ENCODE data around the gene ZBTB44.
A peak's percentile ranks its signal among the peaks of the same experiment; 100 is the strongest.

Gene ZBTB44

DNA sequence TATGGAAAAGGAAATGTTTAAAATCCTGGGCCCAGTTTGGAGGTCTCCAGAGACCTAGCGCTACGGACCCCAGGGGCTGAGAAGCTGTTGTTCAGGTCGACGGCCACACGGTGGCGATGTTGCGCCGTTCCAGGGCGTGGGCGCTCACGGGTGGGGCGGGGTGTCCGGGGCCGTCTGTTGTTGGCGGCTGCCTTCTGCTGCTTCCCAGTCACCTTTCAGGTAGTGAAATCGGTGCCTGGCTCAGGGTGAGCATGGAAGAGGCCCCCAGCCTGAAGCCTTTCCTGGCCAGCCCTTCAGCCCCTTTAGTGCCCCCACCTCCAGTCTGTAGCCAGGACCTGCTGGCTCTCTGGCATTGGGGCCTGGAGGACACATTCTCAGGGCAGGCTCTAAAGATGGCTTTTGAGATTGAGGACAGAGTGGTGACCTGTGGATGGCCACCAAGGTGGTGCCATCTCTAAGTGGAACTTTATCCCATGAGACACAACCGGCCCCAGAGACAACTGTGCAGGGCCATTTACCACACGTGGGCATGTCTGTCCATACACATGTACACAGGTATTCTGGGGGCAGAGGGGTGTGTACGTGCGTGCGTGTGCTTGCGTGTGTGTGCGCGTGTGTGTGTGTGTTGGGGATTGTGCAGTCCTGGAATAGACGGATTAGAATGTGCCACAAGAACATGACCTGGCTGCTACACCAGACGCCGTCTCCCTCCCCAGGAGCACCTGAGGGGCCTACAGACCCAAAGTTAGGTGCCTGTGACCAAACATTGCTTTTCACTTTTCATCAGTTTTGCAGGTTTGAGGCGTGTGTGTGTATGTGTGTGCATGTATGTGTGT, 101.4 kb downstream of the ZBTB44 start:
- DNase-seq, result peak; percentile 3

DNA sequence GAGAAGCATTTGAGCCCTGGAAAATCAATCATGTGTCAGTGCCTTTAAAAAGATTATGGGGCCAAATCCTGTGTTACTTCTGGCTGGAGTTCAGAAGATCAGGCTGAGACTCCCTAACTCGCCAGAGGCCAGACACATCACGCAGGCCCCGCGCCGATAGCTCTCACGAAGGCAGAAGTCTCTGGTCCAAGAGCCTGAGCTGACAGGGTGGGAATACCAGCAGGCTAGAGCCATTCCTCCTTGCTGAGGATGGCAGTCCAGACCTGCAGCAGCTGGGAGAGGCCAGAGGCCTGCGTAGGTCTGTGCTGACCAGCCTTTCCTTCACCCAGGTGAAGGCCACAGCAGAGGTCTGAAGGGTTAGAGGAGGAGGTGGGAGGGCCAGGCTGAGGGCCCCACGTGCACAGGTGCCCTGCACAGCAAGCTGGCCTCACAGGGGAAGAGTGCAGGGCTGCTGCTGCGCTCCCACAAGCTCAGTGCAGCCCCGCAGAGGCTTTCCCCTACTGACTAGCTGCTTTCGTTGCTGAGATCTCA, 102.2 kb downstream of the ZBTB44 start:
- DNase-seq, result no peak

DNA sequence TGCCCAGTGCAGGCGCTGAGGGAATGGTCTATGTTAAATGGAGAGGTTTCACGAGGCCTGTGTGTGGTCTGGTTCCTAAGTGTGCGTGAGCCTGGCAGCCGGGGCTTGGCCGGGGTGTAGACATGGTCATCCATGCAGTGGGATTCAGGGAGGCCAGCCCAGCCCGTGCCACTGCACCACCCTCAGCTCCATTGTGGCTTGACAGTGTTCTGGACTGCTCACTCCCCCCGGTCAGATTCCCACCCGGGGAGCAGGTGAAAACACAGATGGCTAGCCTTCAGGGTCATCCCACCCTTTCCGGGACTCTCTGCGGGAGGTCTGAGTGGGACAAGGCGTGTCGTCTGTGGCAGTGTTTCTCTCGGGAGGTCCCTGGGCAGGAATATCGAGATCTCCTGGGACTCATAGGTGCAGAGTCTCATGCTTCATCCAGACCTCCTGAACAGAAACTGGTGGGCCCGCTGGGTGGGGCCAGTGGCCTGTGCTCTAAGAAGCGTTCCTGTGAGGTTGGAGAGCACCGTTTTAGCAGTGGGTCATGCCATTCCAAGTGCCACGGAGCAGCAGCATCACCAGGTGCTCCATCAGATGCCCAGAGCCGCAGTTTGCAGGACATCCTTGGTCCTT, 102.8 kb downstream of the ZBTB44 start:
- DNase-seq, result no peak

DNA sequence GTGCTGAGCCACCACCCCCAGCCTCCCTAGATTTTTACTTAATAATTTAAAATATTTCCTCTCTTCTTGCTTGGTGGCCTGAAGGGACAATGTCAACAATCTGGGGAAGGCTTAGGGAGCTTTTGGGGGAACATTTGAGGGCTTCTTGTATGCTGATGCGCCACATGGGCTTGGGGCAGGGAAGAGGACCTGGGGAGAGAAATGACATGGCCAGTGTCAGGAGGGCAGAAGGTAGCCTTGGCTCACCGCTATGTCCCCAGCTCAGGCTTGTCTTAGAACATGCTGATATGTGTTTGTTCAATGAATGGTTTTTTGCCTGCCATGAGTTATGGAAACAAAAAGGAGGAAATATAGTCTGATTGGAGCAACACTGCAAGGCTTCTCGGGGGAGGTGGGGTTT, 103.6 kb downstream of the ZBTB44 start:
- no peak for DNase-seq

DNA sequence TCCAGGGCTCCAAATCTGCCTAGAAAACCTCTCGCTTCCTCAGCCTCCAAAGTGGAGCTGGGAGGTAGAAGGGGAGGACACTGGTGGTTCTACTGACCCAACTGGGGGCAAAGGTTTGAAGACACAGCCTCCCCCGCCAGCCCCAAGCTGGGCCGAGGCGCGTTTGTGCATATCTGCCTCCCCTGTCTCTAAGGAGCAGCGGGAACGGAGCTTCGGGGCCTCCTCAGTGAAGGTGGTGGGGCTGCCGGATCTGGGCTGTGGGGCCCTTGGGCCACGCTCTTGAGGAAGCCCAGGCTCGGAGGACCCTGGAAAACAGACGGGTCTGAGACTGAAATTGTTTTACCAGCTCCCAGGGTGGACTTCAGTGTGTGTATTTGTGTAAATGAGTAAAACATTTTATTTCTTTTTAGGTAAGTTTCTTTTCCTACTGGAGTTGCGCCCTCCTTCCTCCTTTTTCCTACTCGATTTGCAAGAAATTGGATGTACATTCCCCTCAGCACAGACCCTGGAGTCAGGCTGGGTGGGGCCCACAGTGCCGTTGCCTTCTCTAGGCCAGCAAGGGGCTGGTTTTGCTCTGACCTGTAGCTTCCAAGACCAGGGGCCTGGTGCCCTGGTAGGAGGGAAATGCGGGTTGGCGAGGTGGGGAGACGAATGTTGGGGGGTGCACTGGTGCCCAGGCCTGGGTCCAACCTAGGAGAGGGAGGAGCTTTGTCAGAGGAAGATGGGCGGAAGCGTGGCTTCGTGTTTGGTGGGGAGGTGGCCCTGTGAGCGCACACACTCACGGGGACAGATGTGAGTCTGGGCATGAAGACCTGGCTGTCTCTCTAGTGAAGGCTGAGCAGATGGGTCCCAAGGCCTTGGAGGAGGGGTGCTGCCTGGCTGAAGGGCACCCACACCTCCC, 104.5 kb downstream of the ZBTB44 start:
- DNase-seq, result no peak

DNA sequence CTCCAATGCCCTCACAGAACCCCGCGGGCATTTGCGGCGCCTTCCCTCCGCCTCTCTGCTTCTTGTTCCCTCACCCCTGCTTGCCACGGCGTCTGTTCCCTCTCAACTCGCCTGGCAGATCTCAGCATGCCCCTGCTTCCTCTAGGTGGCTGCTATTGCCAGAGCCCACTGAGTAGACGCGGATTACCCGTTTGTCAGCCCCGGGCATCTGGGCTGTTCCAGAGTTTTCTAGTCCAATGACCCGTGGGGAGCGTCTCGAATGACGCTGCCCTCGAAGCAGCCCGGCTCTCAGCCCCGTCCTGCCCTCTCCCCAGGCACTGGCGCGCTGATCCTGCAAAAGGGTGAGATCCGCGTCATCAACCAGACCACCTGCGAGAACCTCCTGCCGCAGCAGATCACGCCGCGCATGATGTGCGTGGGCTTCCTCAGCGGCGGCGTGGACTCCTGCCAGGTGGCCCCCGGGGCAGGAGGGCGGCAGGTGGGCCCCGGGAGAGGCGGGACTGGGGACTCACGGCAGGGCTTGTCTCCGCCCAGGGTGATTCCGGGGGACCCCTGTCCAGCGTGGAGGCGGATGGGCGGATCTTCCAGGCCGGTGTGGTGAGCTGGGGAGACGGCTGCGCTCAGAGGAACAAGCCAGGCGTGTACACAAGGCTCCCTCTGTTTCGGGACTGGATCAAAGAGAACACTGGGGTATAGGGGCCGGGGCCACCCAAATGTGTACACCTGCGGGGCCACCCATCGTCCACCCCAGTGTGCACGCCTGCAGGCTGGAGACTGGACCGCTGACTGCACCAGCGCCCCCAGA, 105.4 kb downstream of the ZBTB44 start:
- DNase-seq, result no peak

DNA sequence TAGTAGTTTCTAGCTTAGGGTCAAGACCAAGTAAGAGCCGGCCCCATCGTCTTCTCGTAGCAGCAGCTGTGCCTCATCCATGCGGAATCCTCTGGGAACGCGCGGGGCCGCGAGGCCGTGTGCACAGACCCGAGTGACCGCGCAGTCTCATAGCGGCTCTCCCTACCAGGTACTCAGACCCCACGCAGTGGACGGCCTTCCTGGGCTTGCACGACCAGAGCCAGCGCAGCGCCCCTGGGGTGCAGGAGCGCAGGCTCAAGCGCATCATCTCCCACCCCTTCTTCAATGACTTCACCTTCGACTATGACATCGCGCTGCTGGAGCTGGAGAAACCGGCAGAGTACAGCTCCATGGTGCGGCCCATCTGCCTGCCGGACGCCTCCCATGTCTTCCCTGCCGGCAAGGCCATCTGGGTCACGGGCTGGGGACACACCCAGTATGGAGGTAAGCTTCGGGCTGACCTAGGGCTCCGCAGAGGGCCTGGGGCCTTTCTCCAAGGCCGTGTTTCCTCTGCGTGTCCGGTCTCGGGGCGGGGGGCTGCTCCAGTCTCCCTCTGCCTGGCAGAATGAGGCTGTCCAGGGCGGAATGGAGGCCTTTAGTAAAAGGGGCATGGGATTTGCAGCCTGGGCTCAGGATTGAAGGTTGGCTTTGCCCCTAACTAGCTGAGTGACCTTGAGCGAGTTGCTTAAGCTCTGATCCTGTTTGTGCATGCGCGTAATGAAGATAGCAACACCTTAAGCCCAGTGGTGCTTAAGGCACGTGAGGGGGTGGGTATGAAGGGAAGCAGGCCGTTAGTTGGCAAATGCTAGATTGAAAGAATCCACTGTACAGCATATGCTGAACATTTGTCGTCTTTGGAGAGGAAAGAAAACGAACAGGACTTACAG, 106.2 kb downstream of the ZBTB44 start:
- no peak for DNase-seq

DNA sequence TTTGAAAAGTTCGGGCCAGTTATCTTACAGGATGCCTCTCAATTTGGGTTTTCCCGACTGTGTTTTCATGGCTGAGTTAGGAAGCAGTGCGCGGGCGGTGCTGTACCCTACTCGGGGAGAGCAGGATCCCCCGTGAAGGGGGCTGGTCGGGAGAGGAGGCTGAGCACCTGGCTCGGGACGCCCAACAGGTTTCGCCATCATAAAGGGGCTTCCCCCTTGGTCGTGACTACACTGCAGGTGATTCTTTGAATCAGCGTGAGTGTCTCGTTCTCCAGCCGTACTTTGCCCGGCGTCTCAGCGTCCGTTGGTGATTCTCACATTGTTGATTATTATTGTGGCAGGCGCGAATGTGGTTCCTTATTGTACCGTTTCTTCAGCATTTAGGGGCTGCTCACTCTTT, 108.6 kb downstream of the ZBTB44 start:
- no peak for DNase-seq

DNA sequence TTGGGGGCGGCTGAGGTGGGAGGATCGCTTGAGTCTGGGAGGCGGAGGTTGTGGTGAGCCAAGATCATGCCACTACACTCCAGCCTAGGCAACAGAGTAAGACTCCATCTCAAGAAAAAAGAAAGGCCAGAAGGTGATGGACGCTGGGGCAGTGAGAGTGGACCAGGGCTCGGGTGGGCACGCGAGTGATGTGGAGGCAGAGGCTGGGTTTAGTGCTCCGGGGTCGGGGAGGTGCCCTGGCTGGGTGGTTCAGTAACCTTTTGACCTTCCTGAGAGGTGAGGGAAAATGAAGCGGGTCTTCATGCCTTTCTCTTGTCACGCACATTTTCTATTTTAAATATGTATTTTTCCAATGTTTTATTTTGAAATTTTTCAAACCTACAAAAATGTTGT, 110.0 kb downstream of the ZBTB44 start:
- DNase-seq, result no peak

DNA sequence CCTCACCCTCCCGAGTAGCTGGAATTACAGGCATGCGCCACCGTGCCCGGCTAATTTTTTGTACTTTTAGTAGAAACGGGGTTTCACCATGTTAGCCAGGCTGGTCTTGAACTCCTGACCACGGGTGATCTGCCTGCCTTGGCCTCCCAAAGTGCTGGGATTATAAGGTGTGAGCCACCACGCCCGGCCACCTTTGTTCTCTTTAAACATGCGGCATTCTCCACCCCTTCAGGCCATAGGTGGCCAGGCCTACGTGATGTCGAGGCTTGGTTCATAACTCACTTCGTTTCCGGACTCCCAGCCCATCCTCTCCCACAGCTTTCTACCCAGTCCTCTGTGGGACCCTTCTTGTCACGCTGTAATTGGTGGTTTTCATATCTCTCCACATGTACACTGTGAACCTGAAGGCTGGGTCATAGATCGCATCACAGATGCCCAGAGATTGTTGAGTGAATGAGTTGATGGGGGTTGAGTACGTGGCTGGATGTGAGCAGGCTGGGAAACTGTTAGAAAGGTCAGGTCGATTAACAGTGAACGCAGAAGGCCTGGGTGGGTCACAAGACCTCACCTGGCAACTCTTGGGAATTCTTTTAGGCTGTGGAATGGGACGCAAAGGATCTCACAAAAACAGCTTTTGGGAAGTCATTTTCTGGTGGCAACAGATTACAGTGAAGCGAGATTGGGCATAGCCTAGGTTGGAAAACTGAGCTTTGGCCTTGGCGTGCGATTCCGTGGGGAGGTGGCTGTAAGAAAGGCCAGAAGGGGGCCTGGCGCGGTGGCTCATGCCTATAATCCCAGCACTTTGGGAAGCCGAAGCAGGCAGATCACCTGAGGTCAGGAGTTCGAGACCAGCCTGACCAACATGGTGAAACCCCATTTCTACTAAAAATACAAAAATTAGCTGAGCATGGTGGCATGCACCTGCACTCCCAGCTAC, 110.7 kb downstream of the ZBTB44 start:
- DNase-seq, result no peak

DNA sequence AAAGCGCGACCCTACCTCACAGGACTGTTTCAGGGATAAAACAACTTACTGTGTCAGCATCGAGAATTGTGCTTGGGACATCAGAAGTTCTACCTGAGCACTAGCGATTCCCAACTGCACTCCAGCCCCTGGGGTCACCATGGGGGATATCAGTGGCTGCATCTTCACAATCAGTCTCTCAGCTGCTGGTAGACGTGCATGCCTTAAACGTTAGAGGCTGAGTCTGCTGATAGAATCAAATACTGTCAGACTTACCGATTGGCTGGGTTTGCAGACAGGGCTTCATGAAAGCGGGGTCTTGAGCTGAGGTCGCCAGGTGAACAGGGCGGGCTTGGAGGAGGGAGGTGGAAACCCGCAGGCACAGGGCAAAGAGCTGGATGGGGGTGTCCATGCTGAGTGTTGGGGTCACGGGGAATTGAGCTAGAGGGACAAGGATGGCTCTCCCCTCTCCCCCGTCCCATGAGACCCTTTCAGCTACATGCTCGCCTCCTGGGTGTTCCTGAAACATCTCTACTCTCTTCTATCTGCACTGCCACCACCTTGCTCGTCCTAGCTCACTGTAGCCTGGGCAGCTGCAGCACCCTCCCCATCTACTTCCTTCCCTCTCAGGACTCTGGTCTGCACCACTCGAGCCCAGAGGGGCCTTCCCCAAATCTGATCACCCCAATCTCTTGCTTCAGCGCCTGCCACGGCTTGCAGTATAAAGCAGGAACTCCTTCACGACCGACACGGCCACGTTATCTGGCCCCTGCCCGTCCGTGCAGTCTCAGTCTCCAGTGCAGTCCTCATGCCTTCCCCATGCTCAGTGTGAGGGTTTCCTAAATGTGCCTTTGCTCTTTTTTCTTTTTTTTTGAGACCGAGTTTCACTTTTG, 111.7 kb downstream of the ZBTB44 start:
- DNase-seq, result no peak

DNA sequence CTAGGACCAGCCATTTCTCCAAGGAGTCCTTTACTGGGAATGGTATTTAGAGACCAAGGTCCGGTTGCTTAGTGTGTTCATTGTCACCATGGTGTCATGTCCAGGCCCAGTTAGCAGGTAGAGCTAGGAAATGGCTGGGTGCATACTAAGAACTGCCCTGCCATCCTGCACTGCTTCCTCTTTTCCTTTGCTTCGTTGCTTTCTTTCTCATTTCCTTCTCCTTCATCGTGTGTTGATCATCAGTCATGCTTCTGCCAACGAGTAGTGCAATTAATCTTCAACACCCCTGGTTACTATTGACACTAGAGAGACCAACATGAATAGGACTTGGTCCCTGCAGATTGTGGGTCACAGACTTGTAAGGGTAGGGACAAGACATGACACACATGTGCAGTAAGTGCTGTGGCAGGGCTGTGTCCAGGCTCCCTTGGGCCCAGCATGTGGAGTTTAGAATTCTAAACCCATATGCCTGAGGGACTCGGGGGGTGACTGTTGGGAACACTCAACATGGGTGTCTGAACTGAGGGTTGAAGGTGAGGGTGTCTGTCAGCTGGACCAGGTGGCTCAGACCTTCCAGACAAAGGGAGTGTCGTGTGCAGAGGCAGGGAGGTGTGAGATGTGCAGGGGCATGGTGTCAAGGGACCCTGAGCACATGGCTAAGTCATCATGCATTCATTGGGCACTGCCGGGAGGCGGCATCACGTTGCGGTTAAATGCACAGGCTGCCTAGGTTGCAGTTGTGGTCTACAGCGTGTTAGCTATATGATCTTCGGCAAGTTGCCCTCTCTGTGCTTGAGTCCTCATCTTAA, 112.5 kb downstream of the ZBTB44 start:
- no peak for DNase-seq

DNA sequence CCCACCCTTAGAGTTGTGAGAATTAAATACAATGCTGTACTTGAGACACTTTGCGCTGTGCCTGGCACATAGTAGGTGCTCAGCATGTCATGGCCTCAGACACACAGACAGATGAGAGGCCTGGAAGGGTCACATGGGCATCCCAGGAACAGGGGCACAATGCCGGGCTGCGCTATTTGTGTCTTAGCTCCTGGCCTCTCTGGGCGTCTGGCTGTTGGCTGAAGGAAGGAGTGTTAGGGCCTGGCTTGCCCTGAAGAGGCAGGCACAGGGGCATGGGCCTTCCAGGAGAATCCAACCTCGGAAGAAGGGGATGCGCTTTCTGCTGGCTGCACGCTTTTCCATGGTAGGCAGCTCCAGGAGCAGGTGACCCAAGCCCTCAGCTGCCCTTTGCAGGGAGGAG, 113.7 kb downstream of the ZBTB44 start:
- DNase-seq, result no peak

DNA sequence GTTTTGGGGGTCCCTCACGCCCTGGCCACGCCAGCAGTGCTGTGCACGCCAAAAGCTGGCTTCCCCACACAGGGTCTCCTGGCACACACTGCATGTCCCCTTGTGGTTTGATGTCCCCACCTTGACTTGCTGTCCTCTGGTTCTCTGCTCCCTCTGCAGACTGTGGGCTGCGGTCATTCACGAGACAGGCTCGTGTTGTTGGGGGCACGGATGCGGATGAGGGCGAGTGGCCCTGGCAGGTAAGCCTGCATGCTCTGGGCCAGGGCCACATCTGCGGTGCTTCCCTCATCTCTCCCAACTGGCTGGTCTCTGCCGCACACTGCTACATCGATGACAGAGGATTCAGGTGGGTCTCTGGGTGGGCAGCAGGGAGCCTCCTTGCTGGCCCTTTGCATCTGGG, 114.9 kb downstream of the ZBTB44 start:
- no peak for DNase-seq

DNA sequence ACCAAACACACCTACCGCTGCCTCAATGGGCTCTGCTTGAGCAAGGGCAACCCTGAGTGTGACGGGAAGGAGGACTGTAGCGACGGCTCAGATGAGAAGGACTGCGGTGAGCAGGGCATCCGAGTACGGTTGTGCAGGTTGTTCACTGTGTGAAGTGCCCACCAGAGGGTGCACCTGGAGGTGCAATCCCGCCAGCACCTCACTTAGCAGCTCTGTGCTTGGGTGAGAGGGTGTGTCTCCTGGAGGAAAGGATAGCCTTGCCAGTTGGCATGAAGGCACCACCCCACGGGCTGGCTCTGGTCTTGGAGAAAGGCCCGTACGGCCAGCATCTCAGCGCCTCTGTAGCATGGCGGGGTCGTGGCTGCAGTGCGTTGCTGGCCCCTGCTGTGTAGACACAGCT, 115.8 kb downstream of the ZBTB44 start:
- no peak for DNase-seq

DNA sequence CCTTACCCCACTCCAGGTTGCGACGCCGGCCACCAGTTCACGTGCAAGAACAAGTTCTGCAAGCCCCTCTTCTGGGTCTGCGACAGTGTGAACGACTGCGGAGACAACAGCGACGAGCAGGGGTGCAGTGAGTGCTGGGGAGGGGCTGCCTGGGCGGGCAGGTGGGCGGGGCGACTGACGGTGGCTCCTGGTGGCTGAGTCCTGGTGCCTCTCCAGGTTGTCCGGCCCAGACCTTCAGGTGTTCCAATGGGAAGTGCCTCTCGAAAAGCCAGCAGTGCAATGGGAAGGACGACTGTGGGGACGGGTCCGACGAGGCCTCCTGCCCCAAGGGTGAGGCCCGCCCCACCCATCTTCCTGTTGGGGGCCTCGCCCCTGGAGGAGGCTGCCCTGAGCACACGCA, 116.4 kb downstream of the ZBTB44 start:
- no peak for DNase-seq

DNA sequence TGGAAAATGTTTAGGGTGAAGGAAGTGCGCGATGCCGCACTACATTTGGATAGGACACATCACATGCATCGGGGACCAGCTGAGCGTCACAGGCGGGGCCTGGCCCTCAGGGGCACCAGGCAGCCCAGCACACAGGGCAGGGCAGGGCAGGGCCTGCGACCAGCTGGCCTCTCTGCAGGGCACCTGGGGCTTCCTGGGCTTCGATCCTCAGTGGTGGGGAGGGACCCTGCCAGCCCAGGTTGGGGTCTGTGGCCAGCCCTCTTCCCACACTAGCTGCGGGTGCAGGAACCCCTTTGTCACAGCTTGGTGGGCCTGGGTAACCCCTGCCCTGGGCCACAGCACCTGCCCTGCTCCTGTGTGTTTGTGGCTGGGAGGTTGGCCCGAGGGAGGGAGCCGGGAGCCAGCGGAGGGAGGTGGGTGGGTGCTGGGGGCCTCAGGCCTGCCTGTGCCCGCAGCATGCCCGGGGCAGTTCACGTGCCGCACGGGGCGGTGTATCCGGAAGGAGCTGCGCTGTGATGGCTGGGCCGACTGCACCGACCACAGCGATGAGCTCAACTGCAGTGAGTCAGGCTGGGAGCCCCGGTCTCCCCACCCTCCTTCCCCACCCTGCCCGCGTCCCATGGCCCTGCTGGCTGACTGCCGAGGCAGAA, 117.2 kb downstream of the ZBTB44 start:
- no peak for DNase-seq
